Fibroblast of lung (primary cell): ENCODE measurements around the gene SNRPA. TPM values are rescaled to one million over a fixed set of nuclear protein-coding genes. Genes with fewer than 3 reads are reported as not detected.

ENCODE experiments used
- DNase-seq, 2 donors: peaks; one replicate each; pipeline versions ENCODE4 v3.0.0 to v3.0.0-alpha.2; 2010; ENCODE audit warnings: low read depth in 2 of 2
- H2AFZ ChIP-seq: 2 replicates; pipeline ENCODE4 v1.5.1; 2012; ENCODE audit warnings: low read length, control low read depth, inconsistent platforms
- H3K27ac ChIP-seq: 2 replicates; pipeline ENCODE4 v1.5.1; 2011; ENCODE audit warnings: low read length, control low read depth; ENCODE audit not compliant: insufficient read depth
- H3K27me3 ChIP-seq: 2 replicates; pipeline ENCODE4 v1.5.1; 2011; ENCODE audit warnings: mild to moderate bottlenecking, low read length; ENCODE audit not compliant: control insufficient read depth, insufficient read depth
- H3K36me3 ChIP-seq: 2 replicates; pipeline ENCODE4 v1.5.1; 2011; ENCODE audit warnings: low read length; ENCODE audit not compliant: control insufficient read depth, insufficient read depth
- H3K4me1 ChIP-seq: 2 replicates; pipeline ENCODE4 v1.5.1; 2011; ENCODE audit warnings: low read length; ENCODE audit not compliant: control insufficient read depth, insufficient read depth; ENCODE audit errors: extremely low read depth
- H3K4me2 ChIP-seq: 2 replicates; pipeline ENCODE4 v1.5.1; 2011; ENCODE audit warnings: low read length, control low read depth; ENCODE audit not compliant: insufficient read depth; ENCODE audit errors: extremely low read depth
- H3K4me3 ChIP-seq, 4 experiments: fragments of 200-600 bp in 1 of 4; sonication (generic) in 1 of 4; replicated peaks in 1 of 4; 2 replicates each; pipeline ENCODE4 v1.5.1; 2011 to 2016; ENCODE audit warnings: low read length in 4 of 4, low read depth in 3 of 4, mild to moderate bottlenecking in 3 of 4, control low read depth in 2 of 4, inconsistent platforms in 1 of 4, mixed read lengths in 1 of 4; ENCODE audit not compliant: insufficient read depth in 1 of 4; ENCODE audit errors: control extremely low read depth in 1 of 4
- H3K79me2 ChIP-seq: 2 replicates; pipeline ENCODE4 v1.5.1; 2012; ENCODE audit warnings: mild to moderate bottlenecking, low read length, inconsistent platforms; ENCODE audit not compliant: control insufficient read depth, insufficient read depth
- H3K9ac ChIP-seq: 2 replicates; pipeline ENCODE4 v1.5.1; 2011; ENCODE audit warnings: mild to moderate bottlenecking, low read length, control low read depth; ENCODE audit not compliant: insufficient read depth
- H3K9me3 ChIP-seq: 2 replicates; pipeline ENCODE4 v1.5.1; 2012; ENCODE audit warnings: low read depth, low read length; ENCODE audit not compliant: control insufficient read depth, insufficient read depth
- H4K20me1 ChIP-seq: 2 replicates; pipeline ENCODE4 v1.5.1; 2011; ENCODE audit warnings: low read length; ENCODE audit not compliant: control insufficient read depth, insufficient read depth; ENCODE audit errors: extremely low read depth
- CTCF ChIP-seq, 2 donors: IDR thresholded peaks in 1 of 2; conservative IDR thresholded peaks in 1 of 2; 1 replicate in 1 of 2; 2 replicates in 1 of 2; pipeline ENCODE4 v1.5.1; 2011 to 2012; ENCODE audit warnings: low read length in 2 of 2, control low read depth in 1 of 2, inconsistent platforms in 1 of 2, low read depth in 1 of 2, mild to moderate bottlenecking in 1 of 2
- EZH2 ChIP-seq: IDR thresholded peaks from 2 replicates; pipeline ENCODE4 v1.5.1; 2012; ENCODE audit warnings: low read length, control low read depth, mild to moderate bottlenecking; ENCODE audit errors: missing control alignments
- polyA plus RNA-seq, 2 donors: library from polyadenylated mRNA; depleted of rRNA in 1 of 2; stranded (reverse) in 1 of 2; unstranded in 1 of 2; fragments of >200 nt; gene quantifications; 2 replicates each; pipeline ENCODE4 v1.2.1, GENCODE V29; 2011 to 2012; ENCODE audit warnings: missing spikeins in 1 of 2
- total RNA-seq: library from RNA; depleted of rRNA; stranded (reverse); fragments of >200 nt; gene quantifications from 2 replicates; pipeline ENCODE4 v1.2.1, GENCODE V29; 2014

The SNRPA gene
- total and polyA plus RNA-seq, 2 donors (not counting 1 experiment from before 2014, with no cell fraction given) = 41.9 to 74.4 TPM

GRCh38 chr19:40740747-40741146 lies 10.3 kb upstream of the SNRPA start:
- H4K20me1 ChIP-seq = no peaks in the 10 kb centered on the region
- H3K9me3 ChIP-seq = no peaks in the 10 kb centered on the region
- H3K4me1 ChIP-seq = no peaks in the 10 kb centered on the region
- H3K27ac ChIP-seq = peak overlapping the region; percentile 53
- H3K4me3 ChIP-seq = no peak overlapping the region
- peak overlapping the region; percentile 27 for H3K9ac ChIP-seq
- peak in 1 of 2 donors; percentile 71 for DNase-seq
- no peak overlapping the region for H2AFZ ChIP-seq
- peaks cover 14% of the 10 kb centered on the region for H3K36me3 ChIP-seq
- TF ChIP-seq EZH2 = no peak
- TF ChIP-seq CTCF (conservative IDR thresholded peaks at IDR 0.05 in 1 of 2, IDR thresholded peaks at IDR 0.05 in 1 of 2; ENCODE audit: low read depth in 1 of 2, low read length in 2 of 2) = no peak
- no peaks in the 10 kb centered on the region for H3K79me2 ChIP-seq
- peak overlapping the region; percentile 33 for H3K4me2 ChIP-seq
- no peaks in the 10 kb centered on the region for H3K27me3 ChIP-seq

GRCh38 chr19:40741527-40742390 lies 9.2 kb upstream of the SNRPA start:
- no peak for DNase-seq
- no peak overlapping the region for H3K4me3 ChIP-seq
- H3K27ac ChIP-seq = no peak overlapping the region

More at GRCh38 chr19:40741527-40742390, 9.2 kb upstream of the SNRPA start:
- Histone ChIP-seq H4K20me1 (no peaks in the 10 kb centered on the region), H3K9ac (no peak overlapping the region), H3K4me1 (no peaks in the 10 kb centered on the region), H2AFZ (no peak overlapping the region), H3K4me2 (no peak overlapping the region), H3K9me3 (no peaks in the 10 kb centered on the region), H3K27me3 (no peaks in the 10 kb centered on the region), H3K79me2 (no peaks in the 10 kb centered on the region), H3K36me3 (peaks cover 13% of the 10 kb centered on the region)
- TF ChIP-seq EZH2 (no peak), CTCF (conservative IDR thresholded peaks at IDR 0.05 in 1 of 2, IDR thresholded peaks at IDR 0.05 in 1 of 2; ENCODE audit: low read depth in 1 of 2, low read length in 2 of 2) (no peak)
